Measurements from ENCODE around the gene MMP2. TPM values are rescaled to one million over a fixed set of nuclear protein-coding genes. Genes with fewer than 3 reads are reported as not detected.

Gene MMP2
- total and polyA plus RNA-seq, 10 of the 15 experiments (the other 5 are each of a cell fraction or from before 2014, with no cell fraction given), result 0.37 to 0.80 (median 0.59) TPM; not detected in 7

DNA sequence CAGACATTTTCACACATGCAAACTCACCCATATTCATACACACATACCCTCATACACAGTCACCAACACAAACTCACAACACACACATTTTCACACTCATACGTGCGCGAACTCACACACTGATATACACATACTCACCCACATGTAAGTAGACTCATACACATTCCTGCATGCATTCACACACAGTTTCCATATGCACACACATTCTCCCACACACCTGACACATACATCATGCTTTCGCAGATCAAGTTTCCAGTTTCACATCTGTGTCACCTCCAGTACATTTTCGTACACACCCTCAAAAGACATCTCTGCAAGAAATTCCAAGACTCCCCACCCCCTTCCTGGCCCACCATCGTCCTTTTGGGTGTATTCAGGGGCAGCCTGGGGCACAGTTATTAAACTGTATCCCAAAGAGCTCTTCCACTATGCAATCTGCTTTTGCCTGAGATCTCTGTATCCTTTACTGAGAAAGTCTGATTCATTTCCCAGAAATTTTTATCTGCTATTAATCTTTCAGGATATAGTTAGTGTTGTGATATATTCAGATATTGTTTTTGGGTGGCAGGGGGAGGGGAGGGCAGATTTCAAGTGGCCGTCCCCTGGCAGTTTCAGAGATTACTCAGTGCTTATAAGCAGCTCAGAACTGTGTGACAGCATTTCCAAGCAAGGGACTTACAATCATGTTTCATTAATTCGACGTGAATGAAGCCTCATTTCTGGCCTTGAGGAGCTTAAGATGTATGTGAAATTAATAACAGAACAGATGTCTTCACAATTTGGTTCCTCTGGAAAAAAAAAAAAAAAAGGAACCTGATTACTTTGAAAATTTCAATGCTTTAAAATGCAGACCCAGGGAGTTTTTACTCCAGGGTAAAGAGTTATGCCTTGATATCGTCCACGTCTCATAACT lies 35.3 kb upstream of the MMP2 start (continued):
- TF ChIP-seq CBFB (IDR thresholded peaks at IDR 0.05; ENCODE audit: low read depth), result no peak
- no peak for TF ChIP-seq CBX3 (IDR thresholded peaks at IDR 0.05; ENCODE audit: borderline replicate concordance, low read depth)
- TF ChIP-seq, protein P1, sequence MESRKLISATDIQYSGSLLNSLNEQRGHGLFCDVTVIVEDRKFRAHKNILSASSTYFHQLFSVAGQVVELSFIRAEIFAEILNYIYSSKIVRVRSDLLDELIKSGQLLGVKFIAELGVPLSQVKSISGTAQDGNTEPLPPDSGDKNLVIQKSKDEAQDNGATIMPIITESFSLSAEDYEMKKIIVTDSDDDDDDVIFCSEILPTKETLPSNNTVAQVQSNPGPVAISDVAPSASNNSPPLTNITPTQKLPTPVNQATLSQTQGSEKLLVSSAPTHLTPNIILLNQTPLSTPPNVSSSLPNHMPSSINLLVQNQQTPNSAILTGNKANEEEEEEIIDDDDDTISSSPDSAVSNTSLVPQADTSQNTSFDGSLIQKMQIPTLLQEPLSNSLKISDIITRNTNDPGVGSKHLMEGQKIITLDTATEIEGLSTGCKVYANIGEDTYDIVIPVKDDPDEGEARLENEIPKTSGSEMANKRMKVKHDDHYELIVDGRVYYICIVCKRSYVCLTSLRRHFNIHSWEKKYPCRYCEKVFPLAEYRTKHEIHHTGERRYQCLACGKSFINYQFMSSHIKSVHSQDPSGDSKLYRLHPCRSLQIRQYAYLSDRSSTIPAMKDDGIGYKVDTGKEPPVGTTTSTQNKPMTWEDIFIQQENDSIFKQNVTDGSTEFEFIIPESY (IDR thresholded peaks at IDR 0.05), result no peak

- POLR2A ChIA-PET, result no interaction called here
- Histone ChIP-seq H4K20me1 (ENCODE audit: control insufficient read depth, insufficient read depth) (no peaks in the 10 kb centered on the region), H3K27me3 (replicated peaks in 1 of 2; ENCODE audit: control insufficient read depth in 2 of 2, insufficient read depth in 2 of 2, low read length in 1 of 2) (no peaks in the 10 kb centered on the region), H3K9ac (ENCODE audit: control insufficient read depth, insufficient read depth, low read length) (no peak overlapping the region), H3K9me3 (replicated peaks; ENCODE audit: control insufficient read depth, insufficient read depth, low read length) (no peaks in the 10 kb centered on the region), H3K4me3 (no peak overlapping the region), H3K27ac (ENCODE audit: control insufficient read depth, insufficient read depth) (no peak overlapping the region), H3K36me3 (ENCODE audit: control insufficient read depth in 2 of 2, insufficient read depth in 2 of 2, low read length in 1 of 2) (no peaks in the 10 kb centered on the region), H2AFZ (ENCODE audit: control insufficient read depth, low read depth, low read length) (no peak overlapping the region), H3K4me1 (ENCODE audit: control insufficient read depth, insufficient read depth, low read length) (no peaks in the 10 kb centered on the region), H3K4me2 (ENCODE audit: control insufficient read depth, insufficient read depth) (0 out of 2 replicates have a peak overlapping the region, but pooled peaks have one; percentile 17), H3K79me2 (ENCODE audit: control insufficient read depth, insufficient read depth, low read length) (no peaks in the 10 kb centered on the region)
- no TSS peak for BruUV-seq (replicated peaks)
- CTCF ChIA-PET, result interaction anchor here (3.7 kb wide), 1 partner anchor 20 kb away, joined by 23 read pairs; no protein-coding TSS in a partner anchor
- 31% methylated on average over 8 of the region's 8 CpGs for WGBS (ENCODE audit: insufficient coverage, insufficient replicate concordance, low lambda C conversion rate, missing lambda C conversion rate)
- peak; percentile 16 for DNase-seq (ENCODE audit: low read depth, low spot score)
- intact Hi-C loops (cut with micrococcal nuclease; ENCODE audit: unreplicated experiment) (no loop called here), in situ Hi-C loops (cut with MboI) (no loop called here)
- FAIRE-seq, result peak; percentile 41
- ATAC-seq, result peak; percentile 81
- SMC1A ChIA-PET (ENCODE audit: uncharacterized antibody, unreplicated experiment), result interaction anchor here (2.2 to 2.7 kb wide), 2 partner anchors 15 to 20 kb away, joined by 7 to 20 read pairs; no protein-coding TSS in a partner anchor
- RAD21 ChIA-PET (ENCODE audit: unreplicated experiment), result interaction anchor here (1.2 to 2.7 kb wide), 2 partner anchors 17 to 20 kb away, joined by 8 to 9 read pairs; no protein-coding TSS in a partner anchor
- no peak for TF ChIP-seq MYB (IDR thresholded peaks at IDR 0.05; ENCODE audit: borderline replicate concordance, low read depth, low read length)
- no peak for TF ChIP-seq CREB1 (IDR thresholded peaks at IDR 0.05; ENCODE audit: low read depth)
- no peak for TF ChIP-seq MEF2B (IDR thresholded peaks at IDR 0.05; ENCODE audit: partially characterized antibody, poor library complexity, severe bottlenecking)
- TF ChIP-seq TCF12 (IDR thresholded peaks at IDR 0.05; ENCODE audit: low read depth, low read length), result no peak
- no peak for TF ChIP-seq RB1 (IDR thresholded peaks at IDR 0.05; ENCODE audit: borderline replicate concordance)
- TF ChIP-seq EP300 (IDR thresholded peaks at IDR 0.05; ENCODE audit: borderline replicate concordance in 1 of 2, control insufficient read depth in 1 of 2, low read depth in 2 of 2, low read length in 2 of 2), result no peak
- peak; percentile 96 for TF ChIP-seq IKZF1 (conservative IDR thresholded peaks at IDR 0.05)
- no peak for TF ChIP-seq STAT1 (conservative IDR thresholded peaks at IDR 0.05)
- TF ChIP-seq, protein P2, sequence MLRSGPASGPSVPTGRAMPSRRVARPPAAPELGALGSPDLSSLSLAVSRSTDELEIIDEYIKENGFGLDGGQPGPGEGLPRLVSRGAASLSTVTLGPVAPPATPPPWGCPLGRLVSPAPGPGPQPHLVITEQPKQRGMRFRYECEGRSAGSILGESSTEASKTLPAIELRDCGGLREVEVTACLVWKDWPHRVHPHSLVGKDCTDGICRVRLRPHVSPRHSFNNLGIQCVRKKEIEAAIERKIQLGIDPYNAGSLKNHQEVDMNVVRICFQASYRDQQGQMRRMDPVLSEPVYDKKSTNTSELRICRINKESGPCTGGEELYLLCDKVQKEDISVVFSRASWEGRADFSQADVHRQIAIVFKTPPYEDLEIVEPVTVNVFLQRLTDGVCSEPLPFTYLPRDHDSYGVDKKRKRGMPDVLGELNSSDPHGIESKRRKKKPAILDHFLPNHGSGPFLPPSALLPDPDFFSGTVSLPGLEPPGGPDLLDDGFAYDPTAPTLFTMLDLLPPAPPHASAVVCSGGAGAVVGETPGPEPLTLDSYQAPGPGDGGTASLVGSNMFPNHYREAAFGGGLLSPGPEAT (IDR thresholded peaks at IDR 0.05; ENCODE audit: low read depth), result peak; percentile 85
- TF ChIP-seq ZZZ3 (IDR thresholded peaks at IDR 0.05; ENCODE audit: control insufficient read depth, insufficient read length, low read depth), result no peak
- 0 out of 2 replicates have a peak, but pooled peaks have one; percentile 20 for TF ChIP-seq NFIC (IDR thresholded peaks at IDR 0.05; ENCODE audit: low read depth, low read length)
- no peak for TF ChIP-seq NR2C1 (IDR thresholded peaks at IDR 0.05)
- TF ChIP-seq RUNX3 (IDR thresholded peaks at IDR 0.05; ENCODE audit: low read length), result peak; percentile 7; the same call in 1 of the 2 replicates
Observed at GRCh38 chr16:55444754-55445485, 34.1 kb upstream of the MMP2 start.

All from GM12878 (cell line).